Neuronal stem cell (in vitro differentiated cells): ENCODE results near the gene TUBGCP5.

ENCODE experiments used
- DNase-seq: peaks from one replicate; pipeline ENCODE4 v3.0.0-alpha.2; 2013; ENCODE audit warnings: low spot score
- H2AFZ ChIP-seq: one replicate; pipeline ENCODE4 v1.6.1; 2013; ENCODE audit warnings: mild to moderate bottlenecking, low read length, inconsistent platforms
- H2AK5ac ChIP-seq: 2 replicates; pipeline ENCODE4 v1.6.1; 2013; ENCODE audit warnings: low read depth, mild to moderate bottlenecking, inconsistent platforms, low read length, moderate library complexity, mixed read lengths
- H2BK120ac ChIP-seq: 2 replicates; pipeline ENCODE4 v1.6.1; 2013; ENCODE audit warnings: low read depth, mild to moderate bottlenecking, inconsistent platforms, low read length, moderate library complexity, mixed read lengths
- H2BK12ac ChIP-seq: one replicate; pipeline ENCODE4 v1.6.1; 2013; ENCODE audit warnings: low read length, inconsistent platforms
- H2BK15ac ChIP-seq: 2 replicates; pipeline ENCODE4 v1.6.1; 2013; ENCODE audit warnings: mild to moderate bottlenecking, low read length, inconsistent platforms, mixed read lengths
- H2BK5ac ChIP-seq: one replicate; pipeline ENCODE4 v1.6.1; 2013; ENCODE audit warnings: inconsistent platforms, mild to moderate bottlenecking, low read length, moderate library complexity
- H3K14ac ChIP-seq: one replicate; pipeline ENCODE4 v1.6.1; 2013; ENCODE audit warnings: low read length, inconsistent platforms
- H3K18ac ChIP-seq: 2 replicates; pipeline ENCODE4 v1.6.1; 2013; ENCODE audit warnings: low read length, inconsistent platforms
- H3K23ac ChIP-seq: 2 replicates; pipeline ENCODE4 v1.6.1; 2013; ENCODE audit warnings: low read depth, mild to moderate bottlenecking, mixed read lengths, low read length, inconsistent platforms; ENCODE audit not compliant: poor library complexity
- H3K27ac ChIP-seq: replicated peaks from 3 replicates; pipeline ENCODE4 v1.5.1; 2013; ENCODE audit warnings: low read length, inconsistent platforms
- H3K27me3 ChIP-seq, 3 experiments: 2 replicates each; pipeline ENCODE4 v1.6.1; 2013; ENCODE audit warnings: low read length in 3 of 3, mild to moderate bottlenecking in 2 of 3, inconsistent platforms in 1 of 3, low read depth in 1 of 3, mixed read lengths in 1 of 3, moderate library complexity in 1 of 3; ENCODE audit not compliant: control insufficient read depth in 3 of 3, insufficient read depth in 3 of 3
- H3K36me3 ChIP-seq, 2 donors: replicated peaks in 1 of 2; 2 replicates each; pipeline ENCODE4 v1.6.1; 2013; ENCODE audit warnings: low read length in 2 of 2; ENCODE audit not compliant: control insufficient read depth in 2 of 2, insufficient read depth in 2 of 2
- H3K4ac ChIP-seq: 2 replicates; pipeline ENCODE4 v1.6.1; 2013; ENCODE audit warnings: inconsistent platforms, mild to moderate bottlenecking, low read length, moderate library complexity
- H3K4me1 ChIP-seq, 2 donors: 1 replicate in 1 of 2; 2 replicates in 1 of 2; pipeline ENCODE4 v1.6.1; 2013; ENCODE audit warnings: low read length in 2 of 2, low read depth in 1 of 2; ENCODE audit not compliant: control insufficient read depth in 2 of 2, insufficient read depth in 1 of 2
- H3K4me2 ChIP-seq: one replicate; pipeline ENCODE4 v1.6.1; 2013; ENCODE audit warnings: mild to moderate bottlenecking, low read length, inconsistent platforms; ENCODE audit not compliant: insufficient read depth, poor library complexity, severe bottlenecking
- H3K4me3 ChIP-seq, 2 donors: 2 replicates each; pipeline ENCODE4 v1.5.1; 2013; ENCODE audit warnings: low read length in 2 of 2, mild to moderate bottlenecking in 2 of 2, inconsistent platforms in 1 of 2, moderate library complexity in 1 of 2
- H3K79me1 ChIP-seq: one replicate; pipeline ENCODE4 v1.6.1; 2013; ENCODE audit warnings: low read depth, mild to moderate bottlenecking, inconsistent platforms, low read length, moderate library complexity
- H3K9ac ChIP-seq: one replicate; pipeline ENCODE4 v1.6.1; 2013; ENCODE audit warnings: mild to moderate bottlenecking, low read depth, low read length, inconsistent platforms; ENCODE audit not compliant: poor library complexity
- H3K9me3 ChIP-seq, 2 donors: replicated peaks in 1 of 2; 2 replicates each; pipeline versions ENCODE3 to v1.6.1; 2013; ENCODE audit warnings: low read length in 2 of 2, mild to moderate bottlenecking in 2 of 2, inconsistent platforms in 1 of 2, low read depth in 1 of 2, mixed read lengths in 1 of 2, moderate library complexity in 1 of 2; ENCODE audit not compliant: control insufficient read depth in 2 of 2, insufficient read depth in 1 of 2
- H4K8ac ChIP-seq: one replicate; pipeline ENCODE4 v1.6.1; 2013; ENCODE audit warnings: low read depth, mild to moderate bottlenecking, inconsistent platforms, low read length, moderate library complexity
- H4K91ac ChIP-seq: one replicate; pipeline ENCODE4 v1.6.1; 2013; ENCODE audit warnings: low read length, low read depth, mild to moderate bottlenecking, inconsistent platforms; ENCODE audit not compliant: poor library complexity
- WGBS, 2 donors: extraction: QIAGEN DNeasy Blood & Tissue Kit; methylation state at CpG; one replicate each; pipeline ENCODE4 v1.1.7; 2013; ENCODE audit warnings: missing lambda C conversion rate in 2 of 2, mixed read lengths in 1 of 2; ENCODE audit not compliant: insufficient read length in 2 of 2, insufficient replicate concordance in 1 of 2; ENCODE audit errors: extremely low coverage in 2 of 2; 5-methylcytosine and 5-hydroxymethylcytosine counted together

TUBGCP5 gene

GRCh38 chr15:22950256-22950990, 88.9 kb downstream of the TUBGCP5 start:
- Histone ChIP-seq H3K23ac (no peak overlapping the region), H3K27ac (no peak overlapping the region), H4K8ac (no peak overlapping the region), H2BK15ac (no peak overlapping the region), H3K27me3 (no peaks in the 10 kb centered on the region), H2AFZ (no peak overlapping the region), H2AK5ac (no peak overlapping the region), H4K91ac (peak overlapping the region; percentile 57), H3K18ac (peak overlapping the region; percentile 22), H3K14ac (no peak overlapping the region), H3K9ac (peak overlapping the region; percentile 63), H3K9me3 (no peaks in the 10 kb centered on the region), H3K79me1 (peaks cover 11% of the 10 kb centered on the region), H3K4me2 (no peak overlapping the region), H3K36me3 (peaks cover 3 to 9% of the 10 kb centered on the region in 2 donors), H3K4ac (no peak overlapping the region), H2BK120ac (no peak overlapping the region), H3K4me1 (peaks cover 11 to 20% of the 10 kb centered on the region in 2 donors), H2BK5ac (no peak overlapping the region), H3K4me3 (peak overlapping the region in 1 of 2 donors; percentile 61), H2BK12ac (no peak overlapping the region)
- no CpG with 5 or more reads among the region's 25 CpGs for WGBS, 2 donors
- DNase-seq, result no peak
